DND-41 (cell line): ENCODE results near the gene JMJD8.

Experiments
- ATAC-seq: fragments of 200-7000 bp; cut with Tn5 transposase; 3 replicates; pipeline ENCODE4 v1.9.1; 2021; ENCODE audit warnings: low read depth; ENCODE audit not compliant: insufficient read depth
- DNase-seq: peaks from one replicate; pipeline ENCODE4 v3.0.0-alpha.2; 2020
- H2AFZ ChIP-seq: 2 replicates; pipeline ENCODE4 v1.6.0; 2012; ENCODE audit warnings: low read depth, low read length
- H3K27ac ChIP-seq: 2 replicates; pipeline ENCODE4 v1.5.1; 2012; ENCODE audit warnings: low read length, inconsistent platforms
- H3K27me3 ChIP-seq: fragments of 200-600 bp; sonication (generic); 2 replicates; pipeline ENCODE4 v1.6.0; 2012; ENCODE audit warnings: low read length, mild to moderate bottlenecking, inconsistent platforms; ENCODE audit not compliant: insufficient read depth, poor library complexity
- H3K36me3 ChIP-seq: 2 replicates; pipeline ENCODE4 v1.5.1; 2012; ENCODE audit warnings: low read length, inconsistent platforms; ENCODE audit not compliant: insufficient read depth
- H3K4me1 ChIP-seq: 2 replicates; pipeline ENCODE4 v1.5.1; 2012; ENCODE audit warnings: mild to moderate bottlenecking, low read length; ENCODE audit not compliant: insufficient read depth
- H3K4me2 ChIP-seq: 2 replicates; pipeline ENCODE4 v1.6.0; 2012; ENCODE audit warnings: mild to moderate bottlenecking, moderate library complexity, low read length, inconsistent platforms; ENCODE audit not compliant: insufficient read depth
- H3K4me3 ChIP-seq, 2 experiments: fragments of 200-600 bp in 1 of 2; shearing (Covaris generic) in 1 of 2; 2 replicates each; pipeline ENCODE4 v1.5.1; 2012 to 2016; ENCODE audit warnings: inconsistent platforms in 2 of 2, low read length in 2 of 2, mild to moderate bottlenecking in 2 of 2, low read depth in 1 of 2, moderate library complexity in 1 of 2
- H3K79me2 ChIP-seq: 2 replicates; pipeline ENCODE4 v1.6.0; 2012; ENCODE audit warnings: low read length, inconsistent platforms; ENCODE audit not compliant: insufficient read depth
- H3K9ac ChIP-seq: 2 replicates; pipeline ENCODE4 v1.6.0; 2012; ENCODE audit warnings: low read depth, mild to moderate bottlenecking, inconsistent platforms, low read length, moderate library complexity
- H3K9me3 ChIP-seq: 2 replicates; pipeline ENCODE4 v1.5.1; 2012; ENCODE audit warnings: low read length, moderate library complexity, mild to moderate bottlenecking, inconsistent platforms; ENCODE audit not compliant: insufficient read depth, severe bottlenecking
- H4K20me1 ChIP-seq: 2 replicates; pipeline ENCODE4 v1.6.0; 2012; ENCODE audit warnings: low read length; ENCODE audit not compliant: insufficient read depth
- EZH2 ChIP-seq: IDR thresholded peaks from 3 replicates; pipeline ENCODE4 v1.6.1; 2012; ENCODE audit warnings: borderline replicate concordance, low read depth, mild to moderate bottlenecking, moderate library complexity, low read length, inconsistent platforms; ENCODE audit not compliant: severe bottlenecking
- TF ChIP-seq, protein P1 (sequence below): IDR thresholded peaks from 2 replicates; pipeline ENCODE4 v1.5.1; 2012; ENCODE audit warnings: borderline replicate concordance, low read length, moderate library complexity, mild to moderate bottlenecking; ENCODE audit not compliant: poor library complexity, severe bottlenecking; ENCODE audit errors: extremely low read depth

The JMJD8 gene

DNA sequence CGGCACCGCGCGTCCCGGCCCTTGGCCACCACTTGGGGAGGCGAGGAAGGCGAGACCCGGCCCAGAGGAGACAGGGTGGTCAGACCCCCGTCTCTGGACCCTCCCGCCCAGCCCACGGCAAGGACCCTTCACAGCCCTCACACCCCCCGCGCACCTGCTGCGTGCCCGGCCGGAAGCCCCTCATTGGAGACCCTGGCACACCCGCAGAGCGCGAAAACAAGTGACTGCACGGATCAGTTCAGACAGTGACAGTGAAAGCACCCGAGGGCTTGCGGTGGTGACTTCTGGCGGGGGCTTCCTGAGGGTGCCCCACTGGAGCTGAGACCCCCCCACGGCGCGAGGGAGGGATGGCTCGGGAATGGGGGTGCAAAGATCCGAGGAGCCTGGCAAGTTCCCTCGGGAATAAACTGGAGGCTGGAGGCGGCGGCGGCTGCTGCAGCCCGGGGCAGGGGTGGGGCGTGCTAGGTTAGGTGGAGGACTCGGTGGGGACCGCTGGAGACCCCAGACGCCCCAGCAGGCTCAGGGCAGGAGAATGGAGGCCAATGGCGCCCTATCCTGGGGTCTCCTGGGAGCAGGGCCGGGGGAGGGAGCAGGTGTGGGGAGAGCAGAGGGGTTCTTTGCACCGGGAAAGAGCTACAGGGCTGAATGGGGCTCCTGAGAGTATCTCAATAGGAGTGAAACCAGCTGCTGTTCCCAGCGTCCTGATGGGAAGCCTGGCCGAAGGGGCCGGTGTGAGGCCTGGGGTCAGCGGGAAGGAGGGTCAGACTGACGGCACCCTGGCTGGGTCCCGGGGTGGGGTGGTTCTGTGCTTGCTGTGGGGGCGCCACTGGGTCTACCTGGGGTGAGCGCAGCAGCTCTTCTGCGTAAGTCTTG is 22.3 kb upstream of the JMJD8 start:
- H2AFZ ChIP-seq: no peak overlapping the region
- no peaks in the 10 kb centered on the region for H3K79me2 ChIP-seq
- no peaks in the 10 kb centered on the region for H3K9me3 ChIP-seq
- 0 out of 2 replicates have a peak, but pooled peaks cover under 1% of the 10 kb centered on the region for H3K4me1 ChIP-seq
- H3K27me3 ChIP-seq: no peaks in the 10 kb centered on the region
- H3K9ac ChIP-seq: no peak overlapping the region
- H3K27ac ChIP-seq: no peak overlapping the region
- TF ChIP-seq, protein P1, sequence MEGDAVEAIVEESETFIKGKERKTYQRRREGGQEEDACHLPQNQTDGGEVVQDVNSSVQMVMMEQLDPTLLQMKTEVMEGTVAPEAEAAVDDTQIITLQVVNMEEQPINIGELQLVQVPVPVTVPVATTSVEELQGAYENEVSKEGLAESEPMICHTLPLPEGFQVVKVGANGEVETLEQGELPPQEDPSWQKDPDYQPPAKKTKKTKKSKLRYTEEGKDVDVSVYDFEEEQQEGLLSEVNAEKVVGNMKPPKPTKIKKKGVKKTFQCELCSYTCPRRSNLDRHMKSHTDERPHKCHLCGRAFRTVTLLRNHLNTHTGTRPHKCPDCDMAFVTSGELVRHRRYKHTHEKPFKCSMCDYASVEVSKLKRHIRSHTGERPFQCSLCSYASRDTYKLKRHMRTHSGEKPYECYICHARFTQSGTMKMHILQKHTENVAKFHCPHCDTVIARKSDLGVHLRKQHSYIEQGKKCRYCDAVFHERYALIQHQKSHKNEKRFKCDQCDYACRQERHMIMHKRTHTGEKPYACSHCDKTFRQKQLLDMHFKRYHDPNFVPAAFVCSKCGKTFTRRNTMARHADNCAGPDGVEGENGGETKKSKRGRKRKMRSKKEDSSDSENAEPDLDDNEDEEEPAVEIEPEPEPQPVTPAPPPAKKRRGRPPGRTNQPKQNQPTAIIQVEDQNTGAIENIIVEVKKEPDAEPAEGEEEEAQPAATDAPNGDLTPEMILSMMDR: no peak
- TF ChIP-seq EZH2: no peak
- H3K4me3 ChIP-seq: no peak overlapping the region
- no peaks in the 10 kb centered on the region for H3K36me3 ChIP-seq
- H4K20me1 ChIP-seq: peaks cover 9% of the 10 kb centered on the region
- ATAC-seq: no peak
- no peak for DNase-seq
- no peak overlapping the region for H3K4me2 ChIP-seq

DNA sequence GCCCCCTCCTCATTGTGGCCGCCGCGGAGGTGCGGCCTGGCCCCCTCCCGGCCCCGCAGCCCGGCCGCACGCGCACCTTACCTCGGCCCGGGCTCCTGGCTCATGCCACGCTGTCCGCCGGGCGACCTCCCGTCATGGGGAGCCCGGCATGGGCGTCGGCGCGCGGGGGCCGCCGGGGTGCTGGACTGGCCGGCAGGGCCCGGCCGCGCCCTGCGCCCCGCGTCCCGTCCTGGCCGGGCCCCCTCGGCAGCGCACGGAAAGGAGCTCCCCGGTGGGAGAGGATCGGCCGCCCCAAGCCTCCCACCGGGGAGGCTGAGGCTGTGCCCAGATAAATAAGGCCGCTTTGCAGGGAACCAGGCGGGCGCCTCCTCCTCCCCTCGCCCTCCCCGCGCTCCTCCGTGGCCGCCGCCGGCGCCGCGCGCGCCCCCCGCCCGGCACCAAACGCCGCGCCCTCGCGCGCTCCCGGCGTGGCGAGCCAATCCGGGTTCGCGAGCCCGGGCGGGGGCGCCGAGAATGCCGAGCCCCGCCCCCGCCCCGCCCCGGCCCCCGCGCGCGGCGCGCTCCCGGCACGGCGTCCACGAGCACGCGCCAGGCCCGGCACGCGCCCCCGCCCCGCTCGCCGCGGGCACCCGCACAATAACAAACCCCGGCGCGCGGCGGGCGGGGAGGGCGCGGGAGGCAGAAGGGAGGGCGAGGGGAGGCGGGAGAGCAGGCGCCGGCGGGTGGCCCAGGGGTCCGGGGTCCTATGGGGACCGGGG is 21.5 kb upstream of the JMJD8 start, which contains the start of gene FBXL16:
Gene FBXL16, minus strand, starts transcription at position 371 of the 758 bp plus-strand sequence. CDS start 8,396 bp downstream, outside the sequence.
- ATAC-seq (no peak), DNase-seq (no peak)
- no peak within 1 kb of the TSS for H3K4me3 ChIP-seq
- H2AFZ ChIP-seq: no peak within 1 kb of the TSS
- no peak within 1 kb of the TSS for H3K4me2 ChIP-seq
- no peaks in the 10 kb centered on the region for H3K4me1 ChIP-seq
- TF ChIP-seq, protein P1: no peak
- no peak for TF ChIP-seq EZH2
- no peaks in the 10 kb centered on the region for H3K27me3 ChIP-seq
- no peaks in the 10 kb centered on the region for H3K9me3 ChIP-seq
- no peaks in the 10 kb centered on the region for H3K36me3 ChIP-seq
- H3K27ac ChIP-seq: no peak within 1 kb of the TSS
- H3K9ac ChIP-seq: no peak within 1 kb of the TSS
- H4K20me1 ChIP-seq: peaks cover 5% of the 10 kb centered on the region
- H3K79me2 ChIP-seq: no peaks in the 10 kb centered on the region

DNA sequence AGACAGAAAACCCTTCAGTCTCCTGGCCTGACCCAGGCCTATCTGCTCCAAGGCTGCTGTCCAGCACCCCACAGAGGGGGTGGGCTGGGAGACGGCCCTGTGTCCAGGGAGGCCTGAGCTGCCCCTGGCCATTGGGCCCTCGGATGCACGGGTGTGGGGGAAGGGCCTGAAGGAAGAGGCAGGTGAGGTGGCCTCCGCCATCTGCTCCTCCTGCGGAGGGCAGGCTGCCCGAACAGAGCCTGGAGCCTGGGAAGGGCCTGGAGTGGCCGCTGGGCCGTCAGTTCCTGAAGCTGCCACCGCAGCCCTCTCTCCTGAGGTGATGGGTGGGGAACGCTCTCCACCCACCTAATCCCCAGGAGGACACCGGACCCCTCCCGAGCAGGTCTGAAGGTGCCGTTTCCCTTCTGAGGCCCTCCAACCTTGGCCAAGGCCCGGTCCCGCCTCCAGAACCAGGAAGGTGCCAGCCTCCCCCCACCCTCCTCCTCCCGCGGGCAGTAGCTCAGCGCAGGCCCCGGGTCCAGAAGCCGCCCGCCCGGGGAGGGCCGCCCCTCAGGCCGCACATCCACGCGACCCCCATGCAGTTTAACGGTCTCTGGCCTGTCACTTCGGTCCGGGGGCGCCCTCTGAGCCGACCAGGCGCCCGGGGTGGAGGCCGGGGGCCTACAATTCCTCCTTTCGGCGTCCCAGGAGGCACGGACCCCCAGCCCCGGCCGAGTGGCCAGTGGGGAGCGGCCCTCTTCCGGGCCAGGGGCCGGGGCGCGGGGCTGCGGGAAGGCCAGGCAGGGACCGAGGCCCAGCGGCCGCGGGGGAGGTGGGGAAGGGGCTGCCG is 20.6 kb upstream of the JMJD8 start:
- DNase-seq (no peak), ATAC-seq (no peak)
- peaks cover 10% of the 10 kb centered on the region for H4K20me1 ChIP-seq
- H3K36me3 ChIP-seq: no peaks in the 10 kb centered on the region
- no peak overlapping the region for H3K4me2 ChIP-seq
- H3K27ac ChIP-seq: no peak overlapping the region
- H3K4me3 ChIP-seq: no peak overlapping the region
- no peak overlapping the region for H3K9ac ChIP-seq
- H3K27me3 ChIP-seq: no peaks in the 10 kb centered on the region
- H3K4me1 ChIP-seq: no peaks in the 10 kb centered on the region
- H3K9me3 ChIP-seq: no peaks in the 10 kb centered on the region
- H3K79me2 ChIP-seq: no peaks in the 10 kb centered on the region
- TF ChIP-seq, protein P1: no peak
- TF ChIP-seq EZH2: no peak
- no peak overlapping the region for H2AFZ ChIP-seq
